ENCODE data around the gene GPR107.

Gene GPR107

GRCh38 chr9:130187523-130187846 is 133.8 kb downstream of the GPR107 start:
- Histone ChIP-seq H3K4me3 (ENCODE audit: low read depth, low read length) (no peak overlapping the region), H3K27ac (no peak overlapping the region)
- TF ChIP-seq CTCF (IDR thresholded peaks at IDR 0.05; ENCODE audit: low read depth, low read length, missing control alignments) = no peak

DNA sequence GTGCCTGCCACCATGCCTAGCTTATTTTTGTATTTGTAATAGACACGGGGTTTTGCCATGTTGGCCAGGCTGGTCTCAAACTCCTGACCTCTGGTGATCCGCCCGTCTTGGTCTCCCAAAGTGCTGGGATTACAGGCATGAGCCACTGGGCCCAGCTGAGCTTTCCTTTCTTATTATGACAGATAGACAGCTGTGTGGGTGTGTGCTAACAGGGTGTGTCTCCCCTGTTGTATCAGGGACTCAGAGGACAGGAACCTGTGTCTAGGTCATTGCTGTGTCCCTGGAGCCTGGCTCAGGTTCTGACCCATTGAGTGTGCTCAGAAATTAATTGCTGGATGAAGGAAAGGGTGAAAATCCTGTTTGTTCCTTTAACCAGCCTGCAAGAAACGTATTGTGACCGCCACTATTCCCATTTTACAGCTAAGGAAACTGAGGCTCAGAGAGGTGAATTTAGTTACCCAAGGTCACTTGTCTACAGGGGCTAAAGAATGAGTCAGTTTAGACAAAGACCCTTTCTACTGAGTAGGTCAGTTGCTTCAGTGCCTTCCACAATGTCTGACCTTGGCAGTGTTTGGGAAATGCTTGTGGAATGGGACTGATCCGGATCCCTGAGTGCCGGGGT is 135.3 kb downstream of the GPR107 start:
- DNase-seq = no peak
- Histone ChIP-seq H3K27me3 (replicated peaks) (no peaks in the 10 kb centered on the region), H3K36me3 (replicated peaks) (no peaks in the 10 kb centered on the region), H3K4me3 (ENCODE audit: low read depth, low read length) (no peak overlapping the region), H3K27ac (no peak overlapping the region)
- in situ Hi-C loops (cut with HindIII; ENCODE audit: low pct_ligation_motif_present, low sequenced_read_pairs) = no loop called here
- no peak for TF ChIP-seq CTCF (IDR thresholded peaks at IDR 0.05; ENCODE audit: low read depth, low read length, missing control alignments)

More at GRCh38 chr9:130187523-130187846, 133.8 kb downstream of the GPR107 start:
- no peaks in the 10 kb centered on the region for H3K36me3 ChIP-seq (replicated peaks)
- no peak for DNase-seq
- in situ Hi-C loops (cut with HindIII; ENCODE audit: low pct_ligation_motif_present, low sequenced_read_pairs) = no loop called here
- H3K27me3 ChIP-seq (replicated peaks) = no peaks in the 10 kb centered on the region
